Transverse colon (tissue), 4 donors: ENCODE measurements around the gene CRYAB. TPM values are rescaled to one million over a fixed set of nuclear protein-coding genes. Genes with fewer than 3 reads are reported as not detected.

Experiments
- DNase-seq: peaks from one replicate; pipeline ENCODE4 v3.0.0-alpha.2; 2019
- H3K27ac ChIP-seq, 4 donors: fragments of 200-600 bp; sonication (generic); 2 replicates each; pipeline ENCODE4 v1.5.1; 2016 to 2018; ENCODE audit warnings: inconsistent platforms in 4 of 4
- H3K27me3 ChIP-seq: fragments of 200-600 bp; sonication (generic); 2 replicates; pipeline ENCODE4 v1.5.1; 2017; ENCODE audit warnings: inconsistent platforms
- H3K36me3 ChIP-seq, 4 donors: fragments of 200-600 bp; sonication (generic); 2 replicates each; pipeline ENCODE4 v1.5.1; 2017 to 2019; ENCODE audit warnings: inconsistent platforms in 4 of 4
- H3K4me1 ChIP-seq, 4 donors: fragments of 200-600 bp; sonication (generic); 2 replicates each; pipeline ENCODE4 v1.5.1; 2017 to 2020; ENCODE audit warnings: inconsistent platforms in 4 of 4
- H3K4me3 ChIP-seq, 4 donors: fragments of 200-600 bp; sonication (generic); 1 replicate in 1 of 4; 2 replicates in 3 of 4; pipeline versions ENCODE4 v1.5.1 to v1.6.1; 2017 to 2019; ENCODE audit warnings: inconsistent platforms in 4 of 4
- H3K9me3 ChIP-seq, 2 donors: fragments of 200-600 bp; sonication (generic); 2 replicates each; pipeline ENCODE4 v1.5.1; 2017 to 2019; ENCODE audit warnings: inconsistent platforms in 2 of 2
- CTCF ChIP-seq, 5 experiments: fragments of 200-600 bp in 3 of 5; fragments of 450-650 bp in 2 of 5; sonication (generic) in 3 of 5; IDR thresholded peaks; 1 replicate in 2 of 5; 2 replicates in 3 of 5; pipeline ENCODE4 v1.5.1; 2016 to 2017; ENCODE audit warnings: antibody characterized with exemption in 5 of 5, inconsistent platforms in 3 of 5, mild to moderate bottlenecking in 2 of 5, moderate library complexity in 1 of 5
- EP300 ChIP-seq: sonication (generic); formaldehyde crosslinking; IDR thresholded peaks from one replicate; pipeline ENCODE4 v1.6.1; 2017; ENCODE audit warnings: antibody characterized with exemption, low read depth
- POLR2A ChIP-seq: fragments of 450-650 bp; IDR thresholded peaks from one replicate; pipeline ENCODE4 v1.6.1; 2016; ENCODE audit warnings: antibody characterized with exemption, mild to moderate bottlenecking, moderate library complexity
- POLR2AphosphoS5 ChIP-seq, 3 donors: sonication (generic); formaldehyde crosslinking; IDR thresholded peaks; one replicate each; pipeline ENCODE4 v1.6.1; 2016; ENCODE audit warnings: antibody characterized with exemption in 3 of 3
- WGBS, 2 donors: methylation state at CpG; one replicate each; pipeline ENCODE4 v1.1.5; 2018; ENCODE audit warnings: low coverage in 1 of 2; 5-methylcytosine and 5-hydroxymethylcytosine counted together
- in situ Hi-C, 4 donors: fragments of 200-750 bp; cut with MboI; loops; one replicate each; pipeline versions ENCODE4 v1.15.0 to v1.15.1; 2017; ENCODE audit warnings: low sequenced_read_pairs in 3 of 4, low pct_ligation_motif_present in 1 of 4, low pct_unique_long_range_greater_than_20kb in 1 of 4
- intact Hi-C: fragments of 100-400 bp; cut with DNase I; formaldehyde crosslinking; loops from one replicate; pipeline ENCODE4 v1.15.1; 2023; ENCODE audit warnings: low total_unique reads
- total RNA-seq, 4 donors: library from RNA; depleted of rRNA; stranded (reverse); fragments of >200 nt; gene quantifications; one replicate each; pipeline ENCODE4 v1.1.0, GENCODE V29; 2016

Gene CRYAB
- total RNA-seq, 4 donors from 2014 or later, result 38.0 to 112 (median 68.2) TPM

GRCh38 chr11:111870886-111871692 is 40.5 kb downstream of the CRYAB start, which contains the start of gene ALG9:
ALG9 (minus strand) TSS chr11:111871581; CDS start chr11:111871482, 99 bp downstream.
- Histone ChIP-seq H3K27me3 (no peaks in the 10 kb centered on the region), H3K4me3 (peak within 1 kb of the TSS; percentile 85 to 96 (median 94)), H3K4me1 (peaks cover 0 to 14% (median 11%) of the 10 kb centered on the region in 4 donors), H3K36me3 (peaks cover 0 to 19% (median 8%) of the 10 kb centered on the region in 4 donors), H3K27ac (peak within 1 kb of the TSS; percentile 89 to 96 (median 94)), H3K9me3 (no peaks in the 10 kb centered on the region)
- in situ Hi-C loops, result loop anchor here in 2 of 4 donors (10.0 kb wide), 3 partner anchors 54 to 214 kb away; partner anchors contain the start of genes SDHD (in 1 of the 2) and TIMM8B (in 1 of the 2)
- TF ChIP-seq POLR2A (no peak), CTCF (IDR thresholded peaks at IDR 0.05) (peak; percentile 31 to 78 (median 48)), POLR2AphosphoS5 (IDR thresholded peaks at IDR 0.05) (peak; percentile 24 to 72 (median 38)), EP300 (no peak)
- WGBS, 2 donors, result 0 to 1% methylated on average over 13 to 48 of the region's 51 CpGs
- peak; percentile 84 for DNase-seq
- intact Hi-C loops, result no loop called here

GRCh38 chr11:111870522-111870885 is 41.1 kb downstream of the CRYAB start:
- in situ Hi-C loops, result loop anchor here in 2 of 4 donors (10.0 kb wide), 3 partner anchors 54 to 214 kb away; partner anchors contain the start of genes SDHD (in 1 of the 2) and TIMM8B (in 1 of the 2)

GRCh38 chr11:111870113-111870512 is 41.5 kb downstream of the CRYAB start:
- Histone ChIP-seq H3K27me3 (no peaks in the 10 kb centered on the region), H3K36me3 (peaks cover 0 to 25% (median 8%) of the 10 kb centered on the region in 4 donors), H3K27ac (peak overlapping the region; percentile 89 to 96 (median 94)), H3K4me3 (peak overlapping the region in 1 of 4 donors; percentile 85), H3K9me3 (no peaks in the 10 kb centered on the region), H3K4me1 (peaks cover 0 to 14% (median 11%) of the 10 kb centered on the region in 4 donors)
- TF ChIP-seq POLR2AphosphoS5 (IDR thresholded peaks at IDR 0.05) (no peak), EP300 (no peak), CTCF (IDR thresholded peaks at IDR 0.05) (no peak), POLR2A (no peak)
- intact Hi-C loops (no loop called here), in situ Hi-C loops (loop anchor here in 2 of 4 donors (10.0 kb wide), 3 partner anchors 55 to 215 kb away; partner anchors contain the start of genes SDHD (in 1 of the 2) and TIMM8B (in 1 of the 2))
- 94 to 100% methylated on average over 1 of the region's 1 CpG for WGBS, 2 donors
- no peak for DNase-seq

More at GRCh38 chr11:111870522-111870885, 41.1 kb downstream of the CRYAB start:
- H3K4me3 ChIP-seq, result peak overlapping the region; percentile 85 to 96 (median 94)
- intact Hi-C loops, result no loop called here
- no peak for DNase-seq
- H3K36me3 ChIP-seq, result peaks cover 0 to 22% (median 8%) of the 10 kb centered on the region in 4 donors
- H3K27ac ChIP-seq, result peak overlapping the region; percentile 89 to 96 (median 94)
- peaks cover 0 to 14% (median 11%) of the 10 kb centered on the region in 4 donors for H3K4me1 ChIP-seq
- no peaks in the 10 kb centered on the region for H3K27me3 ChIP-seq
- TF ChIP-seq POLR2AphosphoS5 (IDR thresholded peaks at IDR 0.05) (no peak), POLR2A (no peak), EP300 (no peak), CTCF (IDR thresholded peaks at IDR 0.05) (no peak)
- H3K9me3 ChIP-seq, result no peaks in the 10 kb centered on the region

GRCh38 chr11:111860257-111860656 is 51.3 kb downstream of the CRYAB start:
- TF ChIP-seq POLR2A (no peak), CTCF (IDR thresholded peaks at IDR 0.05) (no peak)
- Histone ChIP-seq H3K9me3 (no peaks in the 10 kb centered on the region), H3K4me1 (no peaks in the 10 kb centered on the region), H3K4me3 (no peak overlapping the region), H3K27me3 (no peaks in the 10 kb centered on the region), H3K27ac (no peak overlapping the region), H3K36me3 (peaks cover 0 to 47% (median 11%) of the 10 kb centered on the region in 4 donors)
- DNase-seq, result no peak
- intact Hi-C loops (no loop called here), in situ Hi-C loops (no loop called here)
- 72 to 78% methylated on average over 3 of the region's 3 CpGs for WGBS, 2 donors
